Activated T-cell treated with anti-CD3 and anti-CD28 coated beads, Interleukin-2, amount 50 U/mL, for 48 hours (primary cell): ENCODE data around the gene PIWIL4.
"Not testable (repeated sequence)": the region's sequence is repeated elsewhere in the genome, so short reads cannot be mapped to it uniquely, and the experiment has no call there.

ENCODE experiments used
- DNase-seq, 2 experiments: peaks; one replicate each; pipeline ENCODE4 v3.0.0-alpha.2; 2020

The PIWIL4 gene

GRCh38 chr11:94549146-94549545 lies 18.0 kb upstream of the PIWIL4 start:
- no peak for DNase-seq

DNA sequence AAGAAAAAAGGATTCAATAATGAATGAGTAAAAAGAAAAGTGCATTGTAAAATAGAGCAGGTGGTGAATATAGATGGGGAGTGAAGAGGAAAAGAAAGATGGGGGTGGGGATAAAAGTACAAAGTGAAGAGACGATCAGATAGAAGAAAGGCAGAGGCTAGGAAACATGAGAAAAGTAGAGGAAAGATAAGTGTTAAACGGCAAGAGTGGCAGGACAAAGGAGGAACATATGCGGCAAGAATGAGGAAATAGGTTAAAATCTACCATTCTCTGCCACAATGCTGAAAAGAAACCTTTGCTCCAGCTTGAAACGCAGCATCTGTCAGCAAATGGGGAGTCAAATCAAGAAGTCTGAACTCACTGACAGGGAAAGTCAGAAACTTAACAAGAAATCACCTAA lies 16.7 kb upstream of the PIWIL4 start:
- DNase-seq = no peak

DNA sequence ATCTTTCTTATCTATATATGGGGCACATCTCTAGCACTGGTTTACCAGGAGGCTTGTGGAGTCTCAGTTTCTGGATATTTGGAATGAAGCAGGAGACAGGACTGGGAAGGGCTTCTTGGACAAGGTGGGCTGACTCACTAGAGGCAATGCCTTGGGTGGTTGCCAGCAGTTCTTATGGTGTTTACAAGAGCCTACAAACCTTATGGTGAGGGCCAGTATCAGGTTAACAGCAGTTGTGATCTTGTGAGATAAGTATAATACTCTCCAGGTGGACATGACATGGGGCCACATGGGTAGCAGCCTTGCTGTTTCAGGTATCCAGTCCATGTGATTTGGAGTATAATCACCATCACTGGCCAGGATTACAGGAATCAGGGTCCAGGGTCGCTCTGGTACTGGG lies 13.2 kb upstream of the PIWIL4 start:
- DNase-seq = no peak

GRCh38 chr11:94555752-94556329 lies 11.3 kb upstream of the PIWIL4 start:
- DNase-seq = not testable (repeated sequence)

GRCh38 chr11:94557421-94557820 lies 9.7 kb upstream of the PIWIL4 start:
- no peak for DNase-seq

DNA sequence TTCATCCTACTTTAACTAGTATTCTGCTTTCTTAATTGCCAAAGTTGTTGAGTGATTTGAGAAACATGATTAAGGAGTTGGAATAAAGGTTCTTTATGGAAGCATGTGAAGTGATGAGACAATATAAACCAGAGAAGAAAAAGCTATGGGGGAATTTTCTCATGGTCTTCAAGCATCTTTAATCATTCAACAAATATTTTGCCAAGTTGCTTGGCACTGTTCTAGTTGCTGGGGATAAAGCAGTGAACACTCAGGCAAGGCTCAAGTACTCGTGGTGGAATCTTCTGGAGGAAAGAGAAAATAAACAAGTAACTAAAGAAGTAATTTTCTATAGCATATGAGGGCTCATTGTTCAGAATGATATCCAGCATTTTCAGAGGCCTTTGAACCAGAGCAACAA lies 9.2 kb upstream of the PIWIL4 start:
- no peak for DNase-seq

DNA sequence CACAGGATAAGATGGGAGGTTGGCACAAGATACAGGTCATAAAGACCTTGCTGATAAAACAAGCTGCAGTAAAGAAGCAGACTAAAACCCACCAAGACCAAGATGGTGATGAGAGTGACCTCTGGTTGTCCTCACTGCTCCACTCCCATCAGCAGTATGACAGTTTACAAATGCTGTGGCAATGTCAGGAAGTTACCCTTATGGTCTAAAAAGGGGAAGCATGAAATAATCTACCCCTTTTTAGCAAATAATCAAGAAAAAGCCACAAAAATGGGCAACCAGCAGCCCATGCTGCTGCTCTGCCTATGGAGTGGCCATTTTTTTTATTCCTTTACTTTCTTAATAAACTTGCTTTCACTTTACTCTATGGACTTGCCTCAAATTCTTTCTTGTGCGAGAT lies 8.7 kb upstream of the PIWIL4 start:
- DNase-seq = no peak

DNA sequence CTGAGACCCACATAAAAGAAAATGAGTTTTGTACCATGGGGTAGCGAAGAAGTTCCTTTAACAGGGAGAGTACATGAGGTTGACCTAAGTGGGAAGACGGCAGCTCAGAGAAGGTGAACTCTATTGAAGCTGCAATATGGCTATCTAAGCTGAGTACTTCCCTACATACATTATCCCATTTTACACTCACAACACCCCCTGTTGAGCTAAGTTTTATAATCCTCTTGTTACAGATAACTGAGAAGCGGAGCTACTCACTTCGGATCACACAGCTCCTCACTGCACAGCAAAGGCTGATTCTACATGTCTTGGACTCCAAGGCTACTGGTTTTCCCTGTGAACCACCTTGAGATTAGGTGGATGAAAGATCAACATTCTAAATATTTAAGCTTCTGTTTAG lies 8.2 kb upstream of the PIWIL4 start:
- no peak for DNase-seq

GRCh38 chr11:94559361-94559760 lies 7.8 kb upstream of the PIWIL4 start:
- DNase-seq = no peak

- DNase-seq = no peak
Measured at GRCh38 chr11:94560834-94561233, 6.3 kb upstream of the PIWIL4 start.

DNA sequence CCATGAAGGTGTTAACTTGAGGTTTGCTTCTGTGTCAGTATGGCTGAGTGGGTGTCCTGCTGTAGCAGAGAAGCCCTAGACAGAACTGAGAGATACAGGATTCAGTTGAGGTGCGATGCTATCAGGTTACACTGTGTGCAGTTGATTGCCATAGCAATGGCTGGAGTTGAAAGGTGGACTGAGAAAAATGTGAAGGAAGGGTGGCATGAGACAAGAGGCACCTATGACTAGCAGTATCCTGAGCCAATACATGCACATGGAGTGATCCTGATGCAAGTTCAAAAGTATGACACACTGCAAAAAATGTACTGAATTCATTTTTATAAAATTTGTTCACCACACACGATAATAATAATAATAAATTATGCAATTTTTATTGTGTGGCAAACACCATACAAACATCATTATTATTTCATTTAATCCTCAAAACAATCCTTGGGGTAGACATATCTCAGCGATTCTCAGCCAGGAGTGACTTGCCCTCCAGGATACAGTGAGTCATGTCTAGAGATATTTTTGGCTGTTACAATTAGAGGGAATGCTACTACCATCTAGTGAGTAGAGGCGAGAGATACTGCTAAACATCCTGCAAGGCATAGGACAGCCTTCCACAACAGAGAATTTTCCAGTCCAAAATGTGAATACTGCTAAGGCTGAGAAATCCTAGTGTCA lies 3.9 kb upstream of the PIWIL4 start:
- no peak for DNase-seq

DNA sequence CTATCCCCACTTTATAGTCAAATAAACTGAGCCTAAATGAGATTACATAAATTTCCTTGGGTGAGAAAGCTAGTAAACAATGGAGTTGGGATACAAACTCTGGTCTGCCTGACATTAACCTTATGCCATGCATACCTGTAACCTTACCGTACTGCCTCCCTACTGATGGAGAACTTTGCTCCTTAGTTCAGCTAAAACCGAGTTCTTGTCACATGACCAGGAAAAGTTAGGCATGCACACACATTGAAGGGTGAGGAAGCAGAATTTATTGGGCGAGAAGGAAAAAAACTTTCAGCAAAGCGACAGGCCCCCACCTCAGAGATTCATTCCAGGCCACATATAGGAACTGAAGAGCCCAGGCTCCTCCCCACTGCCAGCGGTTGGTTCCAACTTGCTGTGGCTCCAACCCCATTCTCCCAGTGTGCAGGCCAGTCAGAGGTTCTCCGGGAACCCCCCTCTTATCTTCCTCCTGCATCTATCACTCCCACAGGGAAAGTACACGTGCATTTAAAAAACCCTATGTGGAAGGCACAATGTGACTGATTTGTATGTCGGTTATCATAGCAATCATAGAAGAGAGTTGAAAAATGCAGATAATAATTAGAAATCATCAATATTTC lies 3.2 kb upstream of the PIWIL4 start:
- no peak for DNase-seq

DNA sequence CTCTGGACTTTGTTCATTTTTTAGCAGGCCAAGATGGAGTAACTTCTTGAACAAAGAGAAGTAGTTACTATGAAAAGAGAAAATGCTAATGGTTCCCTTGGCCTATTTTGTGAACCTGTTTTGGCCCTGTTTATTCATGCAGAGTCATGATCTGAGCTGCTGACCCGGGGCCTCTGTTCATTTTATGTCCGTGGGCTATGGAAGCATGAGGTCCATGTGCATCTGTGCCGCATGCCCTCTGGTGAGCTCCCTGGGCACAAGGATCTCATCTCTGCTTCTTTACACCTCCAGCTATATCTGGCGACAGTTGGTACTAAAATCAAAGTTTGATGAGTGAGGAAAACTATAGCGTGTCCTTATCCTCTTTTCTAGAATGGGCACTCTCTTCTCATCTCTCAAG lies 1.0 kb downstream of the PIWIL4 start:
- DNase-seq = no peak

DNA sequence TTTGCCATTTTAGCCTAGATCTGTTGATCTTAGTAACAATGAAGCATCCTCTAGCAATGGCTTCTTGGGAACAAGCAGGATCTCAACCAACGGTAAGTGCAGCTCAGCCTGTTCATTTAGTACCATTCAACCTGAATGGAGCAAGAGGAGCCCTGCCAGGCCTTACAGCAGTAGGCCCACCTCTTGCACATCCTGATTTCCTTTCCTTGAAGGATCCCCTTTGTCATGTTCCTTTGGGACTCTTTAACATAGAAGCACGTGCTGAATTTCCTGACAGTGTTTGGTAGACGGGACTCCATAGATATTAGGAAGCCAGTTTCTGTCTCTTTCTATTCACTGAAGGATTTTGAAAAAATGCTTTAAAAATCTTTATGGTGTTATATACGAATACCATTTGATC lies 1.5 kb downstream of the PIWIL4 start:
- no peak for DNase-seq

- not testable (repeated sequence) for DNase-seq
Measured at GRCh38 chr11:94572975-94573374, 5.8 kb downstream of the PIWIL4 start.

DNA sequence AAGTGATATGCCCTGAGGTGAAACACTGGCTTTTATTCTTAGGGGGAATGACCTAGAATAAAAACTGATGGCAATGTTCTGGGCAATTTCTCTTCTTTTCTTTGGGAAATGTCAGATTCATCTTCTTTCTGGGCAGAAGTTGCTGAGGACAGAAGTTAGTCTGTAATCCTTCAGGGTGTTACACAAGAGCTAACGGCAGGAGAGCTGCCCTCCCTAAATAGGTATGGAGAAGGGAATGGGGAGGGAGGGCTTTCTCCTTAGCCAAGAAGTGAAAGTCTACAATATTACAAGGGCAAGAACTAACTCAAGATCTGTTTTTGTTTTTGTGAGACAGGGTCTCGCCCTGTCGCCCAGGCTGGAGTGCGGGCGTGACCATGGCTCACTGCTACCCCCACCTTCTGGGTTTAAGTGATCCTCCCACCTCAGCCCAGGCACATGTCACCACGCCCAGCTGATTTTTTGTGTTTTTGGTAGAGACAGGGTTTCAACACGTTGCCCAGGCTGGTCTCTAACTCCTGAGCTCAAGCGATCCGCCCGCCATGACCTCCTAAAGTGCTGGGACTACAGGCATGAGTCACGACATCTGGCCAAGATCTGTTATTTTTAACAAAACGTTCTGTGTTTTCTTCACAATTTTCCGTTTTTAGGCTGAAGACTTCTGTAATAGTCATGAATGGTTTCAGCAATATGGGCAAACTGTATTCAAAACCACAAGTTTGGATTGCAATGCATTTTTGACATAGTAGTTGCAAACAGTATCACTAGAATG lies 7.2 kb downstream of the PIWIL4 start:
- DNase-seq = no peak

DNA sequence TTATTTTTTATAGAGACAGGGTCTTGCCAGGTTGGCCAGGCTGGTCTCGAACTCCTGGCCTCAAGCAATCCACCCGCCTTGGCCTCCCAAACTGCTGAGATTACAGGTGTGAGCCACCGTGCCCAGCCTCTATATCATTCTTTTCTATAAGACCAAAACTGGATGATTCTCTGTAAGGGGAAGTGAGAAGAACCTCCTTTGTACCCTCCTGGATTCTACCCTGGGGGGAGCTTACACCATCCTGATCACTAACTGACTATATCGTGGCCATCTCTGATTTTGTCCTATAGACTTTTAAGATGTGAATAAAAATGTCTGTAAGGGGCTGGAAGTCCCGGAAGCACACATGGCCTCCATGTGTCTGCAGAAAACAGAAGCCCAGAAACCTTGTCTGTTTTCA lies 9.1 kb downstream of the PIWIL4 start:
- no peak for DNase-seq

GRCh38 chr11:94577841-94578240 lies 10.7 kb downstream of the PIWIL4 start:
- no peak for DNase-seq

GRCh38 chr11:94581926-94582325 lies 14.8 kb downstream of the PIWIL4 start:
- no peak for DNase-seq

DNA sequence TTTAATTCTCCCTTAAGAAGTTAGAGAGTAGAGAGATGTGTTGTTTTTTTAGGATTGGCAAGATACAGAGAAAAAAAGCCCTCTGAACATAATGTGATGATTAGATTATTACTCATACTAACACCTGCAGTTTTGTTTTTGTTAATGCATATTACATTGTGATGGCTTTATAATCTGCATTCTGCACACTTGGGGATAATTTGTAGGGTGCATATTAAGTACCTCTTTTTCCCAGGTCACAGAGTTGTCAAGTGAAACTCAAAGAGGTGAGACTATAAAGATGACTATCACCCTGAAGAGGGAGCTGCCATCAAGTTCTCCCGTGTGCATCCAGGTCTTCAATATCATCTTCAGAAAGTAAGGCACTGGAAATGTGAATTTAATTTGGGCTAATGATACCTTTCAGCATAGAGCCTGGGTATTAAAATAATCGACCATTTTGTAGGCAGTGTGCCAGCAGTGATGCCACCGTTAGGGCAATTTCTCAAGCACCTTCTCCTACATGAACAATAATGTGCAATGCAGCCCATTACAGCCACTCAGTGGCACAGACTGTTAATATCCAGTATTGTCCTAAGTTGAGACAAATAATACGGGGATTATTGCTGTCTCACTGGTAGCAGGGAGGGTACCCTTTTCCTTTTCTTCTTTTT lies 16.2 kb downstream of the PIWIL4 start:
- DNase-seq = no peak

GRCh38 chr11:94583866-94584500 lies 16.8 kb downstream of the PIWIL4 start:
- no peak for DNase-seq

- DNase-seq = no peak
Measured at GRCh38 chr11:94584978-94585377, 17.8 kb downstream of the PIWIL4 start.

DNA sequence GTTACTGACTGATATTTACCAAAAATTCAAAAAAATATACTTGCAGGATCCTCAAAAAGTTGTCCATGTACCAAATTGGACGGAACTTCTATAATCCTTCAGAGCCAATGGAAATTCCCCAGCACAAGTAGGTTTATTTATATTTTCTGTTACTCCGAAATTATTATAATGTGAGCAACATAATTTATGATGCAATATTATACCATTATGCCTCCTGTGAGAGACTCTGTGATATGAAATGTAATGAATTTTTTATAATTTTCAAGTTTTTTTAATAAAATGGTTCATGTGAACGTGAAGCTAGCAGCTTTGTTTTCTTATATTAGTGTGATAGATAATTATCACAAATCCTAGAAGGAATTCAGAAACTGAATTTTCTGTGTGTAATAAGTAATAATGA lies 18.2 kb downstream of the PIWIL4 start:
- DNase-seq = no peak
